Testis (tissue), 3 donors: Measurements from ENCODE around the gene NEK2. TPM values are rescaled to one million over a fixed set of nuclear protein-coding genes. Genes with fewer than 3 reads are reported as not detected.

Experiments
- DNase-seq: peaks from one replicate; pipeline ENCODE4 v3.0.0-alpha.2; 2019
- H3K27ac ChIP-seq, 2 donors: fragments of 200-600 bp; sonication (generic); one replicate each; pipeline ENCODE4 v1.5.1; 2019
- H3K27me3 ChIP-seq: fragments of 200-600 bp; sonication (generic); one replicate; pipeline ENCODE4 v1.5.1; 2019
- H3K36me3 ChIP-seq: fragments of 200-600 bp; sonication (generic); one replicate; pipeline ENCODE4 v1.5.1; 2017; ENCODE audit warnings: low read depth; ENCODE audit errors: missing control alignments
- H3K4me1 ChIP-seq: fragments of 200-600 bp; sonication (generic); one replicate; pipeline ENCODE4 v1.5.1; 2019
- H3K4me3 ChIP-seq, 2 donors: fragments of 200-600 bp; sonication (generic); one replicate each; pipeline ENCODE4 v1.5.1; 2017 to 2019
- H3K9me3 ChIP-seq: fragments of 200-600 bp; sonication (generic); one replicate; pipeline ENCODE4 v1.5.1; 2017
- CTCF ChIP-seq, 3 experiments: fragments of 450-650 bp in 2 of 3; fragments of 200-600 bp in 1 of 3; sonication (generic) in 1 of 3; IDR thresholded peaks; one replicate each; pipeline ENCODE4 v1.5.1; 2016 to 2019; ENCODE audit warnings: antibody characterized with exemption in 3 of 3, mild to moderate bottlenecking in 2 of 3, moderate library complexity in 1 of 3
- POLR2A ChIP-seq: fragments of 450-650 bp; IDR thresholded peaks from one replicate; pipeline ENCODE4 v1.6.1; 2017; ENCODE audit warnings: antibody characterized with exemption, mild to moderate bottlenecking, moderate library complexity
- WGBS, 2 donors: methylation state at CpG; one replicate each; pipeline ENCODE4 v1.1.5; 2018; 5-methylcytosine and 5-hydroxymethylcytosine counted together
- intact Hi-C: fragments of 100-400 bp; cut with DNase I; formaldehyde crosslinking; loops from one replicate; pipeline ENCODE4 v1.15.1; 2023; ENCODE audit warnings: low total_unique reads
- polyA plus RNA-seq: library from polyadenylated mRNA; stranded (reverse); fragments of 350-450 nt; fragmentation: Illumina TruSeq; extraction: RNeasy Lipid Tissue Mini Kit (QIAGEN cat#74804); gene quantifications from one replicate; pipeline ENCODE4 v1.2.3, GENCODE V29; 2014; ENCODE audit warnings: low read depth, low replicate concordance; ENCODE audit not compliant: insufficient read depth
- total RNA-seq, 2 donors: library from RNA; depleted of rRNA; stranded (reverse); fragments of >200 nt; gene quantifications; one replicate each; pipeline ENCODE4 v1.2.3, GENCODE V29; 2016

NEK2 gene
- total and polyA plus RNA-seq, 3 donors from 2014 or later: 40.0 to 126 (median 53.9) TPM

- no peak for DNase-seq
- Histone ChIP-seq H3K4me1 (peaks cover 5% of the 10 kb centered on the region), H3K36me3 (no peaks in the 10 kb centered on the region), H3K4me3 (no peak overlapping the region), H3K27ac (no peak overlapping the region), H3K27me3 (no peaks in the 10 kb centered on the region), H3K9me3 (no peaks in the 10 kb centered on the region)
- no peak for TF ChIP-seq POLR2A
- TF ChIP-seq CTCF (IDR thresholded peaks at IDR 0.05): no peak
- intact Hi-C loops: no loop called here
- WGBS, 2 donors: 72 to 87% methylated on average over 11 of the region's 11 CpGs
These were observed 28.6 kb upstream of the NEK2 start for GRCh38 chr1:211703812-211704537.

- intact Hi-C loops: no loop called here
- TF ChIP-seq POLR2A (no peak), CTCF (IDR thresholded peaks at IDR 0.05) (no peak)
- DNase-seq: no peak
- Histone ChIP-seq H3K9me3 (no peaks in the 10 kb centered on the region), H3K36me3 (no peaks in the 10 kb centered on the region), H3K27ac (no peak overlapping the region), H3K4me3 (no peak overlapping the region), H3K27me3 (no peaks in the 10 kb centered on the region), H3K4me1 (peaks cover 10% of the 10 kb centered on the region)
- WGBS, 2 donors: 87 to 88% methylated on average over 6 of the region's 6 CpGs
These were observed 26.3 kb upstream of the NEK2 start for GRCh38 chr1:211701733-211702132.

- no peaks in the 10 kb centered on the region for H3K27me3 ChIP-seq
- H3K4me1 ChIP-seq: peaks cover 13% of the 10 kb centered on the region
- H3K36me3 ChIP-seq: no peaks in the 10 kb centered on the region
- intact Hi-C loops: loop anchor here (5.0 kb wide), 1 partner anchor 133 kb away; the partner anchor contains the start of gene LPGAT1
- 78% methylated on average over 16 of the region's 16 CpGs; no CpG with 5 or more reads in 1 of the 2 donors for WGBS, 2 donors
- H3K4me3 ChIP-seq: peak overlapping the region; percentile 10 to 44
- no peak overlapping the region for H3K27ac ChIP-seq
- DNase-seq: no peak
- TF ChIP-seq CTCF (IDR thresholded peaks at IDR 0.05) (no peak), POLR2A (no peak)
- H3K9me3 ChIP-seq: no peaks in the 10 kb centered on the region
These were observed 23.6 kb upstream of the NEK2 start for GRCh38 chr1:211699059-211699458.

- TF ChIP-seq CTCF (IDR thresholded peaks at IDR 0.05) (peak; percentile 81 to 88 (median 86)), POLR2A (no peak)
- intact Hi-C loops: loop anchor here (5.0 kb wide), 1 partner anchor 134 kb away; the partner anchor contains the start of gene LPGAT1
- DNase-seq: peak; percentile 93
- no peaks in the 10 kb centered on the region for H3K36me3 ChIP-seq
- no peaks in the 10 kb centered on the region for H3K27me3 ChIP-seq
- peaks cover 13% of the 10 kb centered on the region for H3K4me1 ChIP-seq
- WGBS, 2 donors: 20 to 22% methylated on average over 21 to 29 of the region's 29 CpGs
- no peak overlapping the region for H3K27ac ChIP-seq
- no peaks in the 10 kb centered on the region for H3K9me3 ChIP-seq
- peak overlapping the region; percentile 10 to 44 for H3K4me3 ChIP-seq
These were observed 23.0 kb upstream of the NEK2 start for GRCh38 chr1:211698161-211699026.
